T-helper 2 cell (primary cell): ENCODE results near the gene SIPA1L3.

Experiments used
- DNase-seq, 5 experiments: peaks; one replicate each; pipeline versions ENCODE4 v3.0.0 to v3.0.0-alpha.2; 2012 to 2022

The SIPA1L3 gene

GRCh38 chr19:38201731-38202130 lies 294.7 kb downstream of the SIPA1L3 start:
- no peak for DNase-seq

DNA sequence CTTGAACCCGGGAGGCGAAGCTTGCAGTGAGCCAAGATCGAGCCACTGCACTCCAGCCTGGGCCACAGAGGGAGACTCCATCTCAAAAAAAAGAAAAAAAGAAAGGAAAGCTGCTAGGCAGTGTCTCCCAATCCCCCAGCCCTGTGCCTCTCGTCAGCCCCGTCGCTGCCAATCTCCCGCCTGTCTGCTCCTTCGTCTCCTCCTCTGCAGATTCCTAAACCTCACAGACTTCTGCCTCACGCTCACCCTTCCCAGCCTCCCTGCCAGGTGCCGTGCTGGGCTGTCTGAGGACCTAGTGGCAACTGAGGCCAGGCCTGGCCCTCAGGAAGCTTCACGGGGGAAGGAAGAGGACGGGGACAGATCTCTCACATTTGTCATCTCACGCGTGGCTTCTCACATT lies 295.5 kb downstream of the SIPA1L3 start:
- DNase-seq: no peak

- DNase-seq: no peak
Measured at GRCh38 chr19:38203197-38203596, 296.2 kb downstream of the SIPA1L3 start.

DNA sequence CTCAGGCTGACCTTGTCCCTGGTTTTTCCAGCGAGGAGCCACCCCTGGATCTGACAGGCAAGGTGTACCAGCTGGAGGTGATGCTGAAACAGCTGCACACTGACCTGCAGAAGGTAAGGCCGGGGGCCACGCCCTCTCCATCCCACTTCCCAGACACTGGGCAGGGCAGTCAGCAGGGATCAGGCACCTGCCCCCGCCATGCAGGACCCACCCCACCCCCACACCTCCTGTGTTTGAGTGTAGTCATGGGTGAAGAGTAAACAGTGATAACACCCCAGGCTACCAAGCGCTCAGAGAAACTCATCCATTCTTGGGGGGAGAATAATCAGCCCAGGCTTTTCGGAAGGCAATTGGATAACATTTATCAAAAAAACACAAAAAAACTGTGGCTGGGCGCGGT lies 297.1 kb downstream of the SIPA1L3 start:
- no peak for DNase-seq

DNA sequence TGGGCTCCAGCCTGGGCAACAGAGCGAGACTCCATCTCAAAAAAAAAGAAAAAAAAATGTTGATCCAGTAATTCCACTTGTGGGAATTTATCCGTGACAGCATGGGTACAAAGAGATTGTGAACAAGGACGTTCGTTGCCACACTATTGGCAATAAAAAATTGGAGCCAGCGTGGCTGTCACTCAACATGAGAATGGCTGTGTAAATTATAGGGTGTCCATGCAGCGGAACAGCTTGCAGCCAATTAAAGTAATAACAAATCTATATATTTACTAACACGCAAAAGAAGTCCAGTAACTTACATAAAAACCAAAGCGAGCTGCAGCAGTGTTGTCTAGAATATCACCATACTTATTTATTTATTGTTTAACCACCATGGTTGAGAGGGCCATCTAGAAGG lies 297.7 kb downstream of the SIPA1L3 start:
- no peak for DNase-seq

DNA sequence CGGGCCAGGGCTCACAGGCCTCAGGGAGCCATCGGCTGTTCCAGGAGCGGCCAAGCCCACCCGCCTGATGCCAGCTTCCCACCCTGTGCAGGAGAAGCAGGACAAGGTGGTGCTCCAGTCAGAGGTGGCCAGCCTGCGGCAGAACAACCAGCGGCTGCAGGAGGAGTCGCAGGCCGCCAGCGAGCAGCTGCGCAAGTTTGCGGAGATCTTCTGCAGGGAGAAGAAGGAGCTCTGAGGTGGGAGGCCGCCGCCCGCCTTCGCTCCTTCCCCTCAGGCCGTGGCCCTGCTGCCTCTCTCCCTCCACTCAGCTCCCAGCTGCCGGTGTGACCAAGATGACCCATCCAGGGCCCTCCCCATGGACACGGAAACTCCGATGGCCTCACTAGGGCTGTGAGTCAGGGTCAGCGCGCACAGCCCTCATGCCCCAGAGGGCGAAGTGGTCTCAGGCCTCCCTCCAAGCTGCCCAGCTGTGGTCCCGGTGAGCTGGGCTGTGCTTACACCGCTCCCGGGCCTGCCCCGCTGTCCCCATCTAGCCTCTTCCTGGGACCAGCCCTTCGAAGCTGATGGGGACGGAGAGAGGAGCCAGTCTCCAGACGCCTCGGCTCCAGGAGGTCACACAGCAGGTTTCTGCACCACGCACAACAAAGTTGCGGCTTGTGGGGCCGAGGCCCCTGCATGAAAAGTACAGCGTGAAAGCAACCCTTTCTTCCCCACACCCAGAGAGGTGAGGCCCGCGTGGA lies 299.2 kb downstream of the SIPA1L3 start:
- DNase-seq: no peak

DNA sequence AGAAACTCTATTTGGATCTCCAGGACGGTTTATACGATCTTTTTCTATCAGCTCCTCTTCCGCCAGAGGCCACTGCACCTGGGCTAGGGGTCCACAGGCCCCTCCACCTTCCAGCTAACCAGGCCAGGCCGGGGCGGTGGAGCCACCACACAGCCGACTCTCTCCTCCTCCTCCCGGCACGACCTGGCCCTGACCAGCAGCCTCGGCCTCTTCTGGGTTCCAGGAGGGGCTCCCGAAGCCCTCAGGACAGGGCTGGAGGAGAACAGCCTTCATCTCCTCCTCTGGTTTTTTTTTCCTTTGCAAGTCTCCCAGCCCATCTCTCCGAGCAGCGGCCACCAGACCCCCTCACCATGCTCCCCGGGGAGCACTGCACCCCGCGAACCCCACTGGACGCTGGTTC lies 299.9 kb downstream of the SIPA1L3 start:
- DNase-seq: no peak

- DNase-seq: no peak
Measured at GRCh38 chr19:38207543-38207942, 300.5 kb downstream of the SIPA1L3 start.

DNA sequence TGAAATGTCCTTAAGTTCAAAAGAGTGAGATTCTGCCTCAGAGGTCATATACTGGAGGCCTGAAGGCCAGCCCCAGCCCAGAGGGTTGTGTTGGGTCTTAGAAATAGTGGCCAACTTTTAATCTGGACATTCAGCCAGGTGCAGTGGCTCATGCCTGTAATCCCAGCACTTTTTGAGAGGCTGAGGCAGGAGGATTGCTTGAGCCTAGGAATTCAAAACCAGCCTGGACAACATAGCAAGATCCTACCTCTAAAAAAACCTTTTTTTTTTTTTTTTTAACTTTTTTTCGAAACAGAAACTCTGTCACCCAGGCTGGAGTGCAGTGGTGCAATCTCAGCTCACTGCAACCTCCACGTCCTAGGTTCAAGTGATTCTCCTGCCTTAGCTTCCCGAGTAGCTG lies 301.6 kb downstream of the SIPA1L3 start:
- no peak for DNase-seq

- DNase-seq: no peak
Measured at GRCh38 chr19:38209152-38209551, 302.1 kb downstream of the SIPA1L3 start.

- no peak for DNase-seq
Measured at GRCh38 chr19:38209671-38210457, 302.9 kb downstream of the SIPA1L3 start.

DNA sequence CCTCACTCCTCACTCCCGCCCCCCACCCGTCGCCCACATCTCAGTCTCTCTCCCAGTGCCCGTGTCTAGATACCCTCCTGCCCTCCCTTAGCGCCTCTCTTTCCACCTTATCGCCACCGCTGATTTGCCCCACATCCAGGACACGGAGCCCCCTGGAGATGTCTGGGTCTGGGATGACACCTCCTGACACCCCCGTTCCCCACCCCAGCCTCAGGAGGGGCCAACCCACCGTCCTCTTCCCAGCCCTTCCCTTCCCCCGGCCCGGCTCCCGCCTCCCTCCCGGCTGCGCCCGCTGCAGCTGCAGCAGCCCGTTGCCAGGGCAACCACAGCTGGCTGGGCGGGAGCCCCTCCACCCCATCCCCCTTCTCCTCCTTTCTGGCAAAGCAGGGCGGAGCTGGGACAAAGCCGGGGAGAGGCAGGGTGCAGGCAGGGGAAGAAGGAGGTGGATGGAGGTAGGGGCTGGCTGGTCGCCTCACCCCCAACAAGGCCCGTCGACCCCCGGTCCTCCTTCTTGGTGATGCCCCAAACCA lies 303.5 kb downstream of the SIPA1L3 start:
- no peak for DNase-seq

GRCh38 chr19:38211151-38211591 lies 304.2 kb downstream of the SIPA1L3 start:
- no peak for DNase-seq

- no peak for DNase-seq
Measured at GRCh38 chr19:38211766-38212165, 304.8 kb downstream of the SIPA1L3 start.

- DNase-seq: no peak
Measured at GRCh38 chr19:38213469-38213868, 306.5 kb downstream of the SIPA1L3 start.

GRCh38 chr19:38213911-38214625 lies 307.1 kb downstream of the SIPA1L3 start:
- peak in 4 of 5 experiments; percentile 28 to 94 (median 57) for DNase-seq

DNA sequence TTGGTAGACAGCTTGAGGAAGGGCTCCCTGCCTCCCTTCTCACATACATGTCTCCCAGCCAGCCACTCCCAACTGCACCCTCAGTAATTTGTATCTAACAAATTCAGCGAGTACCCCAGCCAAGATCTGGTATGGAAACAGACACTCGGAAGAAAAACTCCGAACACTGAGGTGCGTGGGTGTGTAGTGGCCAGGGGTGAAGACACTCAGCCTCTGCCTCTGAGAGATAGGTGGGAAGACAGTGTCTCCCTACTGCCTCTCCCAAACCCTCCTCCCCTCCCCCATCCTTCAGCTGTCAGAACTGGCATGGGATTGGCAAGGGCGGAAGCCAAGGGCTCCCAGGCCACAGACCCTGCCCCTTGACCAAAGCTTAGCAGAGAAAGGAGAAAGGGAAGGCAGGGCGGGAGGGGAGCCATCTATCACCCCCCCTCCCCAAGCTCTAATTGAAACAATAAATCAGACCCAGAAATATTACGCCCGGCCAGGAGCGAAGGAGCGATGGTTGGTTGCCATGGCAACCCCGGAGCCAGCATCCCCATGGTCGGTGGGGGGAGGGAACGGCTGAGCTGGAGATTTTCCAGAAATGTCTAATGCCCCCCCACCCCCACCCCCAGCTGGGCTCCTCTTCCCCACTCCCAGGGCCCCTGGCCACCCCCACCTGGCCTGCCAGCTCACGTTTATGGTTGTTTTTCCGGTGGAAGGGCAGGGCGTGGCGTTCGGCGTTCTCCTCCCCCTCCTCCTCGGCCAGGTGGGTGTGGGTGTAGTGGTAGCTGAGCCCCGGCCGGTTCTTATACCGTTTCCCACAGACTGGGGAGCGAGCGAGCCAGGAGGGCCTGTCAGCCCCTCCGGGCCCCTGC lies 310.0 kb downstream of the SIPA1L3 start:
- no peak for DNase-seq

GRCh38 chr19:38218204-38218603 lies 311.2 kb downstream of the SIPA1L3 start:
- no peak for DNase-seq

GRCh38 chr19:38219221-38219620 lies 312.2 kb downstream of the SIPA1L3 start:
- no peak for DNase-seq

GRCh38 chr19:38221421-38221820 lies 314.4 kb downstream of the SIPA1L3 start:
- DNase-seq: no peak

DNA sequence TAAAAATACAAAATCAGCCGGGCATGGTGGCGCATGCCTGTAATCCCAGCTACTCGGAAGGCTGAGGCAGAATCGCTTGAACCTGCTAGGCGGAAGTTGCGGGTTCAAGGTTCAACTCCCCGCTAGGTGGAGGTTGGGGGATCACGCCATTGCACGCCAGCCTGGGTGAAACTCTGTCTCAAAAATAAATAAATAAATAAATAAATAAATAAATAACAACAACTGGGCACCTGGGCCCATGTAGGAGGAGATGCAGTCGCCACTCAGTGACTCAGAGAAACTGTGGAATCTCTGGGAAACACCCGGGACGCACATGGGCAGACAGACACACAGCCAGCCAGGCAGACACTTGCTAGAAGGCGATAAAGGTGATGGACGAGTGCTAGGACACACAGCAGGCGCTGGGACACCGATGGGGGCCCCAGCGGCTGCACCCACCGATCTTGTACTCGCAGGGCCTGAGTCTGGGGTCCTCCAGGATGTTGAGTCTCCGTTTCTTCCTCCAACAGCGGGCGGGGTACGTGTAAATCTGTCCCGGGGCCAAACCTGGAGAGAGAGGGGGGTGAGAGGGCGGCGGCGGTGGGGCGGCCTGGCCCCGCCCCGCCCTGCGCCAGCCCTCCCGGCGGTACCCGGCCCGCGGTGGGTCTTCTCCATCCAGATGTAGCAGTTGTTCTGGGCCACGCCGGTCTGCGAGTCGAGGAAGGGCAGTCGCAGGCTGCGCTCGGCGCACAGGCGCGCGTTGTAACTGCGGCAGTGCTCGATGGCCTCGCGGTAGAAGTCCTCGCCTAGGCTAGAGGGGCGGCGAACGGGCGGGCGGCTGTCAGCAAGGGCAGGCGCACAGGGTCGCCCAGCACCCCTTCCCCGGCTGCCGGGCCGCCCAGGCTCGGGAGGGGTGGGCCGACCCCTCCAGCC lies 315.2 kb downstream of the SIPA1L3 start:
- no peak for DNase-seq
